ENCODE data around the gene TMEM178A. TPM values are rescaled to one million over a fixed set of nuclear protein-coding genes. Genes with fewer than 3 reads are reported as not detected.

TMEM178A gene
- total RNA-seq, 1 experiment from 2014 or later, result 7.5 TPM

GRCh38 chr2:39703181-39703872 is 37.6 kb downstream of the TMEM178A start:
- Histone ChIP-seq H3K4me1 (ENCODE audit: insufficient read depth, low read length) (no peaks in the 10 kb centered on the region), H3K27ac (ENCODE audit: insufficient read length, low read depth, low read length) (no peak overlapping the region), H2AK5ac (ENCODE audit: insufficient read length, low read length) (no peak overlapping the region), H3K23ac (ENCODE audit: insufficient read length, low read depth, low read length) (no peak overlapping the region), H2AFZ (ENCODE audit: low read length) (no peak overlapping the region), H3K27me3 (ENCODE audit: insufficient read depth, low read length) (no peaks in the 10 kb centered on the region), H3K79me2 (ENCODE audit: insufficient read depth, low read length) (no peaks in the 10 kb centered on the region), H3K14ac (ENCODE audit: insufficient read depth, low read length) (no peak overlapping the region), H3K4ac (ENCODE audit: low read depth, low read length) (no peak overlapping the region), H4K8ac (replicated peaks; ENCODE audit: insufficient read length, low read depth, low read length) (no peak overlapping the region), H3K18ac (ENCODE audit: insufficient read length, low read depth, low read length) (no peak overlapping the region), H2BK20ac (ENCODE audit: low read depth, low read length, poor library complexity, severe bottlenecking) (no peak overlapping the region), H4K20me1 (ENCODE audit: control insufficient read depth, insufficient read depth, insufficient read length) (no peaks in the 10 kb centered on the region), H3T11ph (ENCODE audit: low read length) (no peak overlapping the region), H2BK15ac (ENCODE audit: low read depth, low read length) (no peak overlapping the region), H3K56ac (ENCODE audit: insufficient read length, low read depth, low read length) (no peak overlapping the region), H2BK12ac (ENCODE audit: insufficient read length, low read depth, low read length) (no peak overlapping the region), H4K5ac (ENCODE audit: insufficient read length, low read depth, low read length) (no peak overlapping the region), H2BK120ac (ENCODE audit: low read depth, low read length, poor library complexity, severe bottlenecking) (no peak overlapping the region), H3K79me1 (ENCODE audit: insufficient read depth, low read depth, low read length, poor library complexity, severe bottlenecking) (no peaks in the 10 kb centered on the region), H2BK5ac (ENCODE audit: insufficient read length, low read length) (no peak overlapping the region), H3K23me2 (ENCODE audit: insufficient read length, low read depth, low read length, poor library complexity, severe bottlenecking) (no peaks in the 10 kb centered on the region), H3K9me3 (ENCODE audit: control insufficient read depth, low read depth, low read length) (peaks cover 5% of the 10 kb centered on the region), H3K9ac (ENCODE audit: extremely low read depth, insufficient read length, low read length) (no peak overlapping the region), H4K91ac (ENCODE audit: insufficient read length, low read depth, low read length) (no peak overlapping the region), H3K4me2 (ENCODE audit: insufficient read depth, insufficient read length, low read length) (no peak overlapping the region)
- TF ChIP-seq CTCF (conservative IDR thresholded peaks at IDR 0.05), result no peak
- H3K9me3 Mint-ChIP-seq, result peaks cover 26 to 27% of the 10 kb centered on the region in 2 experiments
- WGBS (ENCODE audit: extremely low coverage, insufficient read length, low lambda C conversion rate), result no CpG with 5 or more reads among the region's 3 CpGs
- no peaks in the 10 kb centered on the region for H3K4me1 Mint-ChIP-seq
- no peak for DNase-seq
- H3K27ac Mint-ChIP-seq, result no peak overlapping the region
- no peak overlapping the region for H3K4me3 Mint-ChIP-seq
- H3K36me3 Mint-ChIP-seq (ENCODE audit: insufficient read depth in 1 of 3, low read depth in 3 of 3), result peaks cover 16 to 34% (median 24%) of the 10 kb centered on the region in 3 experiments
- no peaks in the 10 kb centered on the region for H3K27me3 Mint-ChIP-seq (ENCODE audit: low read depth)

All from H9 (cell line).